HG03280 (cell line): ENCODE measurements around the gene NET1.

Experiments
- ATAC-seq: cut with Tn5 transposase; IDR thresholded peaks from one replicate; pipeline ENCODE4 v1.9.1; 2021; ENCODE audit warnings: mild to moderate bottlenecking, moderate library complexity; ENCODE audit not compliant: unreplicated experiment

NET1 gene

GRCh38 chr10:5479481-5480161, 67.3 kb downstream of the NET1 start:
- no peak for ATAC-seq

DNA sequence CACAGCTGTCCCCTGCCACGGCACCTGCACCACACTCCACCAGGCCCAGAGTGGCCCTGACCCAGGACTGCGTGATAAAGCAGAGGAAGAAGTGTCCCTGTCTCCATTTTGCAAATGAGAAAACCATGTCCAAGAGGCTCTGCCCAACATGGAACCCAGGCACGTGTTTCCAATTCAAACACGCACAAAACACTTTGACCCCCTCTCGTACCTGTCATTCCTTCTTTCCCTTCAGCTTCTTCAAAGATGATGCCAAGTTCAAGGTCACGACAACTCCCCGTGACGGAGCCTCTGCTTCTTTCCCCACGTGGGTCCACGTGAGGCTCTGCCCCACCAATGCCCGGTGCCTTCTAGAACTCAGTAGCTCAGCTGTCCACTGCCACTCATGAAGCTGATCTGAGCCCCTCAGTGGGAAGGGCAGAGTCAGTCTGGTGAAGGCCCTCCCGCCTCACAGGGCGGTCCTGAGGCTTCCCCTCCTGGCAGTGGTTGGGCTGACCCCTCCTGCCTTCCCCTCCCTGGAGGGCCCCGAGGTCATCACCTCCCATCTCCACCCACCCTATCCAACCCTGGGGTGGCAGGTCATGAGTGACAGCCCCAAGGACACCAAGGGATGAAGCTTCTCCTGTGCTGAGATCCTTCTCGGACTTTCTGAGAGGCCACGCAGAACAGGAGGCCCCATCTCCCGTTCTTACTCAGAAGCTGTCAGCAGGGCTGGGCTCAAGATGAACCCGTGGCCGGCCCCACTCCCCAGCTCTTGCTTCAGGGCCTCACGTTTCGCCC, 68.0 kb downstream of the NET1 start:
- ATAC-seq: no peak

DNA sequence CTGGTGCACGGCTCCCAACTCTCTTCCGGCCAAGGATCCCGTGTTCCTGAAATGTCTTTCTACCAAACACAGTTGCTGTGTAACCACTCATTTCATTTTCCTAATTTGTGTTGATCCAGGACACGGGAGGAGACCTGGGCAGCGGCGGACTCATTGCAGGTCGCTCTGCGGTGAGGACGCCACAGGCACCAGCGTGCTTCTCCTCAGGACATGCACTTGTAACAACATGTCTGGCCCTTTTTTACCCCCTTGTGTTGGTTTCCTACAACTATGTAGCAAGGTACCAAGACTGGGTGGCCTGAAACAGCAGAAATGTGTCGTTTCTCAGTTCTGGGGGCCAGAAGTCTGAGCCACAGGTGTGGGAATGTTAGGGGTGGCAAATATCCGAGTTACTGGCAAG, 68.8 kb downstream of the NET1 start:
- no peak for ATAC-seq

DNA sequence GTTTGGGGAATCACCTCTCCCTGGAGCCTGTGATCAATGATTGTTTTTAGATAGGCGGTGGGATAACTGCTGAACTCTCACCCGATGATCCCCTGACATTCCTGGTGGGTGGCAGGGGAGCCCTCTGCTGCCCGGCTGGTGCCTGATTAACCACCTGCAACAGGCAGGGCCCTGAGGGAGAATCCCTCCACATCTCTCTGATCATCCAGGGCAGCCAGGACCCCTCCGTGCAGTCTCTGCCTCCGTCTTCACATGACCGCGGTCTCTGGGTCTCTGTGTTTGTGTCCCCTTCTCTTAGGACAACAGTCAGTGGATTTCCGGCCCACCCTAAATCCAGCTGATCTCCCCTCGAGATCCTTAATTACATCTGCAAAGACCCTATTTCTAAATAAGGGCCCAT, 69.7 kb downstream of the NET1 start:
- ATAC-seq: no peak

- ATAC-seq: no peak
Measured at GRCh38 chr10:5484205-5484604, 71.8 kb downstream of the NET1 start.

GRCh38 chr10:5485290-5485689, 72.9 kb downstream of the NET1 start:
- no peak for ATAC-seq

GRCh38 chr10:5485948-5486852, 73.8 kb downstream of the NET1 start:
- ATAC-seq: no peak

- no peak for ATAC-seq
Measured at GRCh38 chr10:5486853-5487235, 74.5 kb downstream of the NET1 start.

DNA sequence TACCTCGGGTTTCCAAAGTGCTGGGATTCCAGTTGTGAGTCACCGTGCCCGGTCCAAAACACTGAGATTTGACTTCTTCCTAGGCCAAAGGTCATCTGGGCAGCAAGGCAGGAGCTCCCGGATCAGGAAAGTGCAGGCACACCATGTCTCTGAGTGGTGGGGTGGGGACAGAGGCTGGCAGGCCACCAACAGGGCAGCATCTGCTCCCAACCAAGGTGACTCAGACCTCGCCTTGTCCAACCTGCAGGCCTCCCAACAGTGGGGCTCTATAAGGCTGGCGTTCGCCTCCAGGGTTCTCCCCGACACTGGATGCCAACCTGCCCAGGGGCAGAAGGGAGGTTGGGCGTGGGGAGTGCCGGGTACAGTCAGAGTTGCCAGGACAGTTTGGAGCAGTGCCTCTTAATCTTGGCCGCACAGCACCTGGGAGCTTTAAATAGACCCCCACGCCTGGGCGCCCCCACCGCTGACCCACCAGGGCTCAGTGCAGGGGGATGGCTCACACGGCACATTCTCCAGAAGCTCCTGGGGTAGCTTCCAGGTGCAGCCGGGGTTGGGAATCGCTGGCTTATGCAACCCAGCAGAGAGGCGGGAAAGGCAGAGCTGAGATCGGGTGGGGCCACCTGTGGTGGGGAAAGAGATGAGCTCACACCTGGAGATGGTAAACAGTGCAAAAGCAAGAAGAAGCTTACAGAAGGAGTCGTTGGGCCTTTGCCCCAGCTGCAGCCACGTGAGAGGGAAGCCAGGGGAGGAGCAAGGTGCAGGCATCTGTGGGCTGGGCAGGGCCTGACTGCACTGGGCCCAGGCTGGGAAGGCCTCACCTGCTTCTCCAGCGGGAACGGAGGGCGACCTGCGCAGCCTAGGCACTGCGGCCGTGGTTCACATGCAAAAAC, 76.2 kb downstream of the NET1 start:
- no peak for ATAC-seq

DNA sequence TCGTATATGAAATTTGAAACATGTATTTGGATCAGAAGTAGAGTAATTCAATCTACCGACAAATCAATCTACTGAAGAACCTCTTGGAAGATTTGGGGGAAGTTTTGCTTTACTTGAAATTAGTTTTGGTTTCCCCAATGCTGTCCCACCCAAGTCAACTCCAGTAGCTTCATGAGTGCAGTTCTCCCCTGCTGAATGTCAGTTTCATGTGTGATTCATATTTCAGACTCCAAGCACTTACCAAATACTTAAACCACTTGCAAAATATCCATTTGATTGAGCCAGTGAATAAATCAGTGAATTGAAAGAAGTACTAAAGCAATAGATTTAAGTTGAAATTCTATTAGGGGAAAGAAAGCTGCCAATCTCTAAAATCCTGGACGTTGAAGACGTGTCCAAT, 77.7 kb downstream of the NET1 start:
- no peak for ATAC-seq

- no peak for ATAC-seq
Measured at GRCh38 chr10:5490698-5491464, 78.5 kb downstream of the NET1 start.

GRCh38 chr10:5491477-5491876, 79.1 kb downstream of the NET1 start:
- no peak for ATAC-seq

DNA sequence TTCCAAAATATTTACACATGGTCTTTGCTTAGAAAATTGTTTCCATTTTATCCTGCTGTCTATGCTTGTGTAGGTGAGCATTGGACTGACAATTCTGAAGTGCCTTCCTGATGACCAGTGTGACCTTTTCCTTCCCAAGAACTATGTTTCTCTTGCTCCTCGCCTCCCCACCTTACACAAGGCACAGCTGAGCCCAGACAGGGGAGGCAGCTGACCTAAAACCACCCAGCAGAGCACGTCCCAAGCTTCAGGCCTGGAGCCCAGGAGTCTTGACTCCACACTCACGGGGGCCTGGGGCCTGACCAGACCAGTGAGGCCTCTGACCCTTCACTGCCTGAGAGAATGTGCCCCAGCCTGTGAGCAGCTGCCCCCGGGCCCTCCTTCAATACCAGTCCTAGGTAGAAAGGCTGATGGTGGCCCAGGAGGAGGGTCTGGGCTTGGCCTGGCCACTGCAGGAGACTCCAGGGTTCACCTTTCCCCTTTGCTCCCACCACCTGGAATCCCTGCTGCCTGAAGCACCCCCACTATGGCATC, 80.0 kb downstream of the NET1 start:
- ATAC-seq: no peak

DNA sequence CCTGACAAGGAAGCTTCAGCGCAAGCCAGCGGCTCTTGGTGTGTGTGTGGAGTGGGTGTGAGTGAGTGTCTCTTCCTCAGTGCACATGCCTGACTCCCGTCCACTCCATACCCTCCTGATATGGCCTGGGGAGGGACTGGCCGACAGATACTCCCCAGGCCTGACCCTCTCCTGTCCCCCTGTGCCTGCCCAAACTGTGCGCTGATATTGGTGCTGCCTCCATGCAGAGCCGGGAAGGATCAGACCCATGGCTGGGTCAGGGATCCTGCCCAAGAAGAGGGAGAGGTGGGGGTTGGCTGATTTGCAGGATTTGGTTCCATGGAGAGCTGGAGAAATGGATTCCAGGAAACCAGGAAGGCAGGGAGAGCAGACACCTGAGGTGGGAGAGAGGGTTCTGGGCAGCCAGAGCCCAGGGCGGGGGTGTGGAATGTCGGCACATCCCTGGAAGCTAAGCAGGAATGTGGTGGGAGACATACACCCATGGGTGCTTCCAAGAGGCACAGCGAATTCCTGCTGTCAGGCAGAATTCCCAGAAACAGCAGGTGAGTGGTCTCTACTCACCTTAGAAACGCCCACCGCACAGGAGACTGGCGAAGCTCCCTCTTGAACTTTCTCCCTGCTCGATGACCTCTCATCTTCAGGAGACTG, 80.7 kb downstream of the NET1 start:
- no peak for ATAC-seq

GRCh38 chr10:5493691-5494090, 81.3 kb downstream of the NET1 start:
- no peak for ATAC-seq

GRCh38 chr10:5494611-5495010, 82.3 kb downstream of the NET1 start:
- ATAC-seq: no peak

- no peak for ATAC-seq
Measured at GRCh38 chr10:5496261-5497250, 84.2 kb downstream of the NET1 start.

DNA sequence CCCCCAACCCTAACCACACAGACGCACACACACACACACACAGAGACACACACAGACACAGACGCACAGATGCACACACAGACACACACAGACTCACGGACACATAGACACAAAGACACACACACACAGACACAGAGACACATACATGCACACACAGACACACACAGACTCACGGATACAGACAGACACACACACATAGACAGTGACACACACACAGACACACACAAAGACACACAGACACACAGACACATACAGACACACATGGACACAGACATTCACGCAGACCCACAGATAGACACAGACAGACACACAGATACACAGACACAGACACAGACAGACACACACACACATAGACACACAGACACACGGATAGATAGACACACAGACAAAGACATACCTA, 84.9 kb downstream of the NET1 start:
- ATAC-seq: no peak
